OCI-LY7 (cell line): Measurements from ENCODE around the gene YJU2. TPM values are rescaled to one million over a fixed set of nuclear protein-coding genes. Genes with fewer than 3 reads are reported as not detected.
A peak's percentile ranks its signal among the peaks of the same experiment; 100 is the strongest.

ENCODE experiments used
- BruUV-seq: library from RNA; stranded (reverse); fragments of 400-500 nt; replicated peaks from 2 replicates; lab custom pipeline; 2021; lab: Mats Ljungman, UMichigan
- CTCF ChIA-PET: fragments of 300-600 bp; sonication (Branson Sonifier 250); formaldehyde crosslinking; loops from one replicate; lab custom pipeline; 2022; ENCODE audit warnings: antibody characterized with exemption; ENCODE audit not compliant: unreplicated experiment; lab: Charles Lee
- POLR2A ChIA-PET: fragments of 300-600 bp; sonication (Branson Sonifier 250); formaldehyde crosslinking; loops from one replicate; lab custom pipeline; 2022; ENCODE audit warnings: antibody characterized with exemption; lab: Charles Lee
- DNase-seq: peaks from one replicate; pipeline ENCODE4 v3.0.0-alpha.2; 2015; ENCODE audit warnings: low spot score
- H2AFZ ChIP-seq: fragments of 200-600 bp; sonication (generic), shearing (Covaris generic); 2 replicates; pipeline ENCODE4 v1.6.1; 2014; ENCODE audit warnings: mild to moderate bottlenecking, antibody characterized with exemption, low read length, moderate library complexity
- H3K27ac ChIP-seq: fragments of 200-600 bp; sonication (generic); 2 replicates; pipeline ENCODE4 v1.5.1; 2014; ENCODE audit warnings: mixed run types, low read depth, mild to moderate bottlenecking, moderate library complexity, low read length, inconsistent platforms; ENCODE audit not compliant: poor library complexity, severe bottlenecking
- H3K36me3 ChIP-seq: fragments of 200-600 bp; sonication (generic); 2 replicates; pipeline ENCODE4 v1.6.1; 2014; ENCODE audit warnings: mild to moderate bottlenecking, antibody characterized with exemption, low read length, moderate library complexity, mixed read lengths; ENCODE audit not compliant: insufficient read depth
- H3K4me1 ChIP-seq: fragments of 200-600 bp; sonication (generic); 2 replicates; pipeline ENCODE4 v1.5.1; 2014; ENCODE audit warnings: mild to moderate bottlenecking, low read length; ENCODE audit not compliant: insufficient read depth, poor library complexity, severe bottlenecking
- H3K4me2 ChIP-seq: fragments of 200-600 bp; sonication (generic); 2 replicates; pipeline ENCODE4 v1.6.1; 2014; ENCODE audit warnings: mild to moderate bottlenecking, low read length
- H3K4me3 ChIP-seq: fragments of 200-600 bp; sonication (generic); 2 replicates; pipeline ENCODE4 v1.5.1; 2014; ENCODE audit warnings: mild to moderate bottlenecking, low read depth, low read length; ENCODE audit not compliant: poor library complexity, severe bottlenecking
- H3K79me2 ChIP-seq: fragments of 200-600 bp; sonication (generic); 2 replicates; pipeline ENCODE4 v1.6.1; 2016; ENCODE audit warnings: low read depth, mild to moderate bottlenecking, low read length, moderate library complexity, mixed read lengths; ENCODE audit not compliant: insufficient read depth
- H3K9me2 ChIP-seq: fragments of 200-600 bp; sonication (generic); 2 replicates; pipeline ENCODE4 v1.6.1; 2016; ENCODE audit warnings: mild to moderate bottlenecking, low read length, mixed read lengths; ENCODE audit not compliant: insufficient read depth
- H3K9me3 ChIP-seq: fragments of 200-600 bp; sonication (generic); 2 replicates; pipeline ENCODE4 v1.6.1; 2014; ENCODE audit warnings: mild to moderate bottlenecking, mixed run types, low read length, mixed read lengths
- H4K20me1 ChIP-seq: fragments of 200-600 bp; sonication (generic); 2 replicates; pipeline ENCODE4 v1.6.1; 2014; ENCODE audit warnings: mild to moderate bottlenecking, antibody characterized with exemption, low read length, moderate library complexity, mixed read lengths; ENCODE audit not compliant: insufficient read depth
- EZH2phosphoT487 ChIP-seq: fragments of 200-600 bp; sonication (generic); IDR thresholded peaks from 2 replicates; pipeline ENCODE4 v1.6.1; 2018; ENCODE audit warnings: low read depth, borderline replicate concordance, mild to moderate bottlenecking, mixed run types, antibody characterized with exemption, low read length, moderate library complexity, mixed read lengths
- intact Hi-C: fragments of 100-400 bp; cut with micrococcal nuclease; formaldehyde crosslinking; loops from one replicate; pipeline ENCODE4 v1.10.0; 2022; ENCODE audit not compliant: unreplicated experiment
- total RNA-seq, 2 experiments: library from RNA; depleted of rRNA in 1 of 2; stranded (reverse); fragments of >200 nt in 1 of 2; shearing (Covaris generic) in 1 of 2; gene quantifications; 2 replicates each; pipeline ENCODE4 v1.2.3, GENCODE V29; 2014 to 2022
- TF ChIP-seq, protein P1 (sequence below): fragments of 200-600 bp; sonication (generic); conservative IDR thresholded peaks from 2 replicates; pipeline ENCODE4 v1.5.1; 2014; ENCODE audit warnings: mild to moderate bottlenecking, antibody characterized with exemption, low read length, moderate library complexity, mixed read lengths

Gene YJU2
- total RNA-seq, 2 experiments from 2014 or later = 35.0 to 38.2 TPM

DNA sequence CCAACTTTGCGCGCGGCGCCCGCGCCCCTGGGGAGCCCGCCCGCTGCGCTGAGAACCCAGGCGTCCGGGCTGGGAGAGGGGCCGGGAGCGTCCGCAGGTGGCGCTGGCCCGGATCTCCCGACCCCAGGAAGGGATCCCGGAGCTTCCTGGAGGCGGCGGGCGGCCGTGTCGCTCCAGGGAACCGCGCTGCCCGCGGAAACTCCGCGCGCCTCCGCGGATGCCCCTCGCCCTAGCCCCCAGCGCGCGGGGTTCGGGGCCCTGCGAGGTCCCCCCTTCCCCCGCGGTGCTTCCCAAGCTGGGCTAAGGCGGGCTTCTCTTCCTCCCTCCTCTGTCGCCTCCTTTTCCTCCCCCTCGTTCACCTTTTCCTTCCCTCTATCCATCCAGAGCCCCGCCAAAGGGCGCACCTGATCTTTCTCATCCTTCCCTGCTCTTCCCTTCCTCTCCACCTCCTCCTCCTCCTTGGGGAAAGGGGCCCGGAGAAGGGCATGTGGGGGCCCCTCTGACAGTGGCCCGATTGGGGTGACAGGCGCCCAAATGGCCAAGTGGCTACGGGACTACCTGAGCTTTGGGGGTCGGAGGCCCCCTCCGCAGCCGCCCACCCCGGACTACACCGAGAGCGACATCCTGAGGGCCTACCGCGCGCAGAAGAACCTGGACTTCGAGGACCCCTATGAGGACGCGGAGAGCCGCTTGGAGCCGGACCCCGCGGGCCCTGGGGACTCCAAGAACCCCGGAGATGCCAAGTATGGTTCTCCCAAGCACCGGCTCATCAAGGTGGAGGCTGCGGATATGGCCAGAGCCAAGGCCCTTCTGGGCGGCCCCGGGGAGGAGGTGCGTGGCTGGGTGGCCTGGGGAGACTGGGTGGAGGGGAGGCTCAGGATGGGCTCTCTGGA lies 32.9 kb downstream of the YJU2 start:
- Histone ChIP-seq H2AFZ (no peak overlapping the region), H3K4me2 (no peak overlapping the region), H4K20me1 (no peaks in the 10 kb centered on the region), H3K79me2 (no peaks in the 10 kb centered on the region), H3K4me3 (no peak overlapping the region), H3K9me2 (no peaks in the 10 kb centered on the region), H3K4me1 (no peaks in the 10 kb centered on the region), H3K36me3 (no peaks in the 10 kb centered on the region), H3K27ac (no peak overlapping the region), H3K9me3 (no peaks in the 10 kb centered on the region)
- DNase-seq = no peak
- TF ChIP-seq EZH2phosphoT487 = no peak
- TF ChIP-seq, protein P1, sequence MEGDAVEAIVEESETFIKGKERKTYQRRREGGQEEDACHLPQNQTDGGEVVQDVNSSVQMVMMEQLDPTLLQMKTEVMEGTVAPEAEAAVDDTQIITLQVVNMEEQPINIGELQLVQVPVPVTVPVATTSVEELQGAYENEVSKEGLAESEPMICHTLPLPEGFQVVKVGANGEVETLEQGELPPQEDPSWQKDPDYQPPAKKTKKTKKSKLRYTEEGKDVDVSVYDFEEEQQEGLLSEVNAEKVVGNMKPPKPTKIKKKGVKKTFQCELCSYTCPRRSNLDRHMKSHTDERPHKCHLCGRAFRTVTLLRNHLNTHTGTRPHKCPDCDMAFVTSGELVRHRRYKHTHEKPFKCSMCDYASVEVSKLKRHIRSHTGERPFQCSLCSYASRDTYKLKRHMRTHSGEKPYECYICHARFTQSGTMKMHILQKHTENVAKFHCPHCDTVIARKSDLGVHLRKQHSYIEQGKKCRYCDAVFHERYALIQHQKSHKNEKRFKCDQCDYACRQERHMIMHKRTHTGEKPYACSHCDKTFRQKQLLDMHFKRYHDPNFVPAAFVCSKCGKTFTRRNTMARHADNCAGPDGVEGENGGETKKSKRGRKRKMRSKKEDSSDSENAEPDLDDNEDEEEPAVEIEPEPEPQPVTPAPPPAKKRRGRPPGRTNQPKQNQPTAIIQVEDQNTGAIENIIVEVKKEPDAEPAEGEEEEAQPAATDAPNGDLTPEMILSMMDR = no peak
- intact Hi-C loops = no loop called here
- ChIA-PET POLR2A (no interaction called here), CTCF (no interaction called here)
- no TSS peak for BruUV-seq

DNA sequence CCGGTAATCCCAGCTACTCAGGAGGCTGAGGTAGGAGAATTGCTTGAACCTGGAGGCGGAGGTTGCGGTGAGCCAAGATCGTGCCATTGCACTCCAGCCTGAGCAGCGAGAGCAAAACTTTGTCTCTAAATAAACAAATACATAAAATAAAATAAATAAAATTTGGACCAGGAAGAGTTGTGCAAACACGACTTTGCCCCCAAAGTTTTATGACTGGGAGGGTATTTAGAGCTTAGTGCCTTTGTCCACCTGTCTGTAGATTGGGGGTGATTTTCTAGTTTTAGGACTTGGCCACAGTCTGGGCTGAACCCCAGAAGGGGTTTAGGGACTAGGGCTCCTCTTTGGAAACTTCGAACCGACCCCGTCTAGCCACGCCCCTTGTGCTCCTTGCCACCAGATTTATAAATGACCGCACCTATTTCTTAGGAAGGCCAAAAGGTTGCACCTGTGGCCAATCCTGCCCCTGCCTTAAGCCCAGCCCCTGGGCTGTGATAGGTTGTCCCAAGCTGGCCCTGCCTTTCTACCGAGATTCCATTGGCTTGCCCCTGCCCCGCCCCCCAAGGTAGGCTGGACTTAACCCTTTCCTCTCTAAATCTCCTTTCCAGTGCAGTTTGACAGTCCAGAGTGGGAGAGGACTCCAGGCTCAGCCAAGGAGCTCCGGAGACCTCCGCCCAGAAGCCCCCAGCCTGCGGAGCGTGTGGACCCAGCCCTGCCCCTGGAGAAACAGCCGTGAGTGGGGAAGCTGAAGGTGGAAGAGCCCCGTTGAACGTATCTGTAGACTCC lies 37.5 kb downstream of the YJU2 start:
- no peaks in the 10 kb centered on the region for H3K36me3 ChIP-seq
- no peaks in the 10 kb centered on the region for H3K9me3 ChIP-seq
- H3K4me1 ChIP-seq = no peaks in the 10 kb centered on the region
- no peak overlapping the region for H3K27ac ChIP-seq
- TF ChIP-seq, protein P1 = no peak
- TF ChIP-seq EZH2phosphoT487 = no peak
- H3K4me2 ChIP-seq = no peak overlapping the region
- H3K9me2 ChIP-seq = no peaks in the 10 kb centered on the region
- BruUV-seq = no TSS peak
- H4K20me1 ChIP-seq = no peaks in the 10 kb centered on the region
- no peaks in the 10 kb centered on the region for H3K79me2 ChIP-seq
- no peak overlapping the region for H3K4me3 ChIP-seq
- intact Hi-C loops = no loop called here
- CTCF ChIA-PET = no interaction called here
- POLR2A ChIA-PET = no interaction called here
- no peak overlapping the region for H2AFZ ChIP-seq
- DNase-seq = peak; percentile 64
